HepG2 (cell line): ENCODE measurements around the gene PXDC1. TPM values are rescaled to one million over a fixed set of nuclear protein-coding genes. Genes with fewer than 3 reads are reported as not detected.

ENCODE experiments used
- CBX5 ChIP-seq: sonication (generic); formaldehyde crosslinking; IDR thresholded peaks from 2 replicates; pipeline ENCODE4 v1.4.0; 2020; ENCODE audit warnings: missing genetic modification reagents, borderline replicate concordance
- CREM ChIP-seq, 2 experiments: sonication (generic) in 1 of 2; formaldehyde crosslinking in 1 of 2; IDR thresholded peaks; 2 replicates each; pipeline versions ENCODE4 v1.4.0 to v1.6.1; 2016 to 2020; ENCODE audit warnings: antibody characterized with exemption in 1 of 2, mild to moderate bottlenecking in 1 of 2, missing genetic modification reagents in 1 of 2
- FOXA1 ChIP-seq, 2 experiments: fragments of 450-650 bp in 1 of 2; sonication (generic) in 1 of 2; formaldehyde crosslinking in 1 of 2; IDR thresholded peaks; 2 replicates each; pipeline versions ENCODE4 v1.4.0 to v1.6.1; 2016 to 2020; ENCODE audit warnings: missing genetic modification reagents in 1 of 2
- FOXA3 ChIP-seq: IDR thresholded peaks from 2 replicates; pipeline ENCODE4 v1.6.1; 2016; ENCODE audit warnings: missing genetic modification reagents, missing compliant biosample characterization
- FOXJ3 ChIP-seq: sonication (generic); formaldehyde crosslinking; IDR thresholded peaks from 2 replicates; pipeline ENCODE4 v1.4.0; 2020; ENCODE audit warnings: missing genetic modification reagents, mild to moderate bottlenecking, borderline replicate concordance
- HHEX ChIP-seq: IDR thresholded peaks from 2 replicates; pipeline ENCODE4 v1.6.1; 2016; ENCODE audit warnings: control low read depth
- HNF4A ChIP-seq: sonication (generic); formaldehyde crosslinking; IDR thresholded peaks from 2 replicates; pipeline ENCODE4 v1.4.0; 2020; ENCODE audit warnings: missing genetic modification reagents
- HOXD1 ChIP-seq: sonication (generic); formaldehyde crosslinking; IDR thresholded peaks from 2 replicates; pipeline ENCODE4 v1.5.0; 2020; ENCODE audit warnings: missing genetic modification reagents
- JUNB ChIP-seq: sonication (generic); formaldehyde crosslinking; IDR thresholded peaks from 2 replicates; pipeline ENCODE4 v1.8.0; 2022; ENCODE audit warnings: missing genetic modification reagents, mild to moderate bottlenecking, borderline replicate concordance
- KAT8 ChIP-seq: IDR thresholded peaks from 2 replicates; pipeline ENCODE4 v1.6.1; 2016; ENCODE audit warnings: missing genetic modification reagents, missing compliant biosample characterization
- KDM6A ChIP-seq: IDR thresholded peaks from 2 replicates; pipeline ENCODE4 v1.6.1; 2016; ENCODE audit warnings: low read depth
- KLF13 ChIP-seq: sonication (generic); formaldehyde crosslinking; IDR thresholded peaks from 2 replicates; pipeline ENCODE4 v1.4.0; 2020; ENCODE audit warnings: mild to moderate bottlenecking, missing genetic modification reagents
- KLF16 ChIP-seq, 2 experiments: sonication (generic) in 1 of 2; formaldehyde crosslinking in 1 of 2; IDR thresholded peaks; 2 replicates each; pipeline versions ENCODE4 v1.6.1 to v1.8.0; 2016 to 2023; ENCODE audit warnings: missing genetic modification reagents in 2 of 2, missing compliant biosample characterization in 1 of 2
- MAFF ChIP-seq: IDR thresholded peaks from 2 replicates; pipeline ENCODE4 v1.6.1; 2011; ENCODE audit warnings: low read depth, low read length, improper control_type of control experiment
- PAX8 ChIP-seq: sonication (generic); formaldehyde crosslinking; IDR thresholded peaks from 2 replicates; pipeline ENCODE4 v1.8.0; 2022; ENCODE audit warnings: mild to moderate bottlenecking, missing genetic modification reagents, borderline replicate concordance
- POLR2A ChIP-seq, 2 experiments: IDR thresholded peaks; 2 replicates each; pipeline ENCODE4 v1.6.1; 2011; ENCODE audit warnings: low read depth in 2 of 2, low read length in 2 of 2, mild to moderate bottlenecking in 1 of 2, moderate library complexity in 1 of 2; ENCODE audit not compliant: insufficient read depth in 1 of 2
- SNAPC4 ChIP-seq: sonication (generic); formaldehyde crosslinking; IDR thresholded peaks from 2 replicates; pipeline ENCODE4 v1.4.0; 2020; ENCODE audit warnings: mild to moderate bottlenecking, missing genetic modification reagents
- SPEN ChIP-seq: sonication (generic); formaldehyde crosslinking; IDR thresholded peaks from 2 replicates; pipeline ENCODE4 v1.5.1; 2020; ENCODE audit warnings: low read depth, mild to moderate bottlenecking, missing genetic modification reagents
- TAF15 ChIP-seq: fragments of 200-400 bp; formaldehyde crosslinking; IDR thresholded peaks from one replicate; pipeline ENCODE4 v1.6.1; 2018; ENCODE audit warnings: mild to moderate bottlenecking, low read depth, low read length; ENCODE audit not compliant: poor library complexity, severe bottlenecking
- ZBTB3 ChIP-seq: sonication (generic); formaldehyde crosslinking; IDR thresholded peaks from 2 replicates; pipeline ENCODE4 v1.4.0; 2020; ENCODE audit warnings: low read depth, mild to moderate bottlenecking, moderate library complexity, missing genetic modification reagents, borderline replicate concordance
- ZFX ChIP-seq: sonication (generic); formaldehyde crosslinking; IDR thresholded peaks from 2 replicates; pipeline ENCODE4 v1.4.0; 2020; ENCODE audit warnings: mild to moderate bottlenecking, low read depth, missing genetic modification reagents, moderate library complexity
- ZNF12 ChIP-seq: sonication (generic); formaldehyde crosslinking; IDR thresholded peaks from 2 replicates; pipeline ENCODE4 v1.5.0; 2020; ENCODE audit warnings: missing genetic modification reagents
- ZNF230 ChIP-seq: sonication (generic); formaldehyde crosslinking; IDR thresholded peaks from 2 replicates; pipeline ENCODE4 v1.4.0; 2020; ENCODE audit warnings: mild to moderate bottlenecking, missing genetic modification reagents
- ZNF619 ChIP-seq: sonication (generic); formaldehyde crosslinking; IDR thresholded peaks from 2 replicates; pipeline ENCODE4 v1.4.0; 2020; ENCODE audit warnings: mild to moderate bottlenecking, missing genetic modification reagents
- ZNF652 ChIP-seq: IDR thresholded peaks from 2 replicates; pipeline ENCODE4 v1.6.1; 2016; ENCODE audit warnings: low read depth, borderline replicate concordance
- ZSCAN31 ChIP-seq: sonication (generic); formaldehyde crosslinking; IDR thresholded peaks from 2 replicates; pipeline ENCODE4 v1.5.0; 2020; ENCODE audit warnings: low read depth, mild to moderate bottlenecking, missing genetic modification reagents
- ZZZ3 ChIP-seq: sonication (generic); formaldehyde crosslinking; IDR thresholded peaks from 2 replicates; pipeline ENCODE4 v1.4.0; 2020; ENCODE audit warnings: missing genetic modification reagents, mild to moderate bottlenecking, borderline replicate concordance
- polyA plus RNA-seq, 8 experiments: library from polyadenylated mRNA; depleted of rRNA in 3 of 8; stranded (reverse) in 7 of 8; unstranded in 1 of 8; fragments of >200 nt; fragmentation: Illumina TruSeq in 4 of 8; extraction: Trizol in 4 of 8; gene quantifications; 2 replicates each; pipeline versions ENCODE4 v1.2.1 to v1.2.3, GENCODE V29; 2011 to 2016; ENCODE audit warnings: low read depth in 4 of 8, missing spikeins in 1 of 8, mixed read lengths in 1 of 8; ENCODE audit not compliant: insufficient read depth in 1 of 8
- total RNA-seq, 5 experiments: library from RNA; depleted of rRNA; stranded (reverse); fragments of >200 nt; fragmentation: Illumina TruSeq; extraction: Trizol; gene quantifications; 2 replicates each; pipeline ENCODE4 v1.2.3, GENCODE V29; 2016; ENCODE audit warnings: low read depth in 1 of 5

PXDC1 gene
- total and polyA plus RNA-seq, 2 of the 13 experiments (the other 11 are each of a cell fraction or from before 2014, with no cell fraction given), result 32.4 to 34.7 TPM

GRCh38 chr6:3750317-3751076 lies 1.0 kb downstream of the PXDC1 start (continued):
- TF ChIP-seq ZNF230 (CRISPR knock-in tag), result peak; percentile 52; the same call in 1 of the 2 replicates
- TF ChIP-seq HOXD1 (CRISPR knock-in tag), result no peak
- TF ChIP-seq SNAPC4 (CRISPR knock-in tag), result no peak
- TF ChIP-seq ZZZ3 (CRISPR knock-in tag), result 0 out of 2 replicates have a peak, but pooled peaks have one; percentile 75
- TF ChIP-seq CREM (IDR thresholded peaks at IDR 0.05), result 0 out of 2 replicates have a peak, but pooled peaks have one; percentile 30
- no peak for TF ChIP-seq CREM (CRISPR knock-in tag; IDR thresholded peaks at IDR 0.05)
- no peak for TF ChIP-seq ZNF652
- 0 out of 2 replicates have a peak, but pooled peaks have one; percentile 17 for TF ChIP-seq PAX8 (CRISPR knock-in tag)
- TF ChIP-seq SPEN (CRISPR knock-in tag), result 0 out of 2 replicates have a peak, but pooled peaks have one; percentile 18
- no peak for TF ChIP-seq TAF15
- no peak for TF ChIP-seq FOXJ3 (CRISPR knock-in tag)
- no peak; the same call in none of the 2 replicates for TF ChIP-seq ZSCAN31
- no peak for TF ChIP-seq FOXA3
- no peak for TF ChIP-seq MAFF
- TF ChIP-seq KDM6A, result no peak
- peak in 1 of 2 experiments; percentile 31; a peak in 1 of 4 replicates for TF ChIP-seq KLF16 (CRISPR knock-in tag; IDR thresholded peaks at IDR 0.05)
- TF ChIP-seq ZNF619, result no peak
- peak; percentile 42; the same call in 1 of the 2 replicates for TF ChIP-seq ZNF12 (CRISPR knock-in tag)
- TF ChIP-seq HNF4A (CRISPR knock-in tag), result no peak
- TF ChIP-seq POLR2A (IDR thresholded peaks at IDR 0.05; ENCODE audit: insufficient read depth in 1 of 2, low read depth in 2 of 2, low read length in 2 of 2), result peak in 1 of 2 experiments; percentile 14; a peak in 1 of 4 replicates
- no peak for TF ChIP-seq FOXA1 (IDR thresholded peaks at IDR 0.05)
- TF ChIP-seq FOXA1 (CRISPR knock-in tag; IDR thresholded peaks at IDR 0.05), result no peak
- TF ChIP-seq ZFX (CRISPR knock-in tag), result peak; percentile 67; the same call in 1 of the 2 replicates
- TF ChIP-seq CBX5 (CRISPR knock-in tag), result no peak
- TF ChIP-seq ZBTB3, result peak; percentile 70; the same call in 1 of the 2 replicates
- no peak for TF ChIP-seq KAT8
- TF ChIP-seq KLF13 (CRISPR knock-in tag), result no peak
- TF ChIP-seq JUNB, result peak; percentile 28; the same call in 1 of the 2 replicates
- TF ChIP-seq HHEX (CRISPR knock-in tag), result no peak
